ENCODE data around the gene AQR. TPM values are rescaled to one million over a fixed set of nuclear protein-coding genes. Genes with fewer than 3 reads are reported as not detected.

Gene AQR
- polyA plus RNA-seq, 1 of the 3 experiments (the other 2 are of a cell fraction) = 11.6 TPM

- ChIA-PET CTCF (no interaction called here), POLR2A (no interaction called here)
- H2AFZ ChIP-seq (ENCODE audit: low read depth) = no peak overlapping the region
- no peak overlapping the region for H3K9ac ChIP-seq
- peaks cover 7% of the 10 kb centered on the region for H3F3A ChIP-seq (replicated peaks; ENCODE audit: insufficient read depth)
- no peaks in the 10 kb centered on the region for H3K79me2 ChIP-seq (ENCODE audit: insufficient read depth)
- H3K9me2 ChIP-seq = no peaks in the 10 kb centered on the region
- H3K4me2 ChIP-seq = no peak overlapping the region
- no peaks in the 10 kb centered on the region for H3K9me3 ChIP-seq
- no peaks in the 10 kb centered on the region; a peak in 1 of 4 replicates for H3K4me1 ChIP-seq (ENCODE audit: control insufficient read depth in 1 of 2, insufficient read depth in 2 of 2, low read depth in 1 of 2, low read length in 1 of 2)
- H4K20me1 ChIP-seq (ENCODE audit: insufficient read depth) = no peaks in the 10 kb centered on the region
- H3K4me3 ChIP-seq (ENCODE audit: low read depth in 2 of 2, low read length in 1 of 2) = no peak overlapping the region
- TF ChIP-seq RAD21 (IDR thresholded peaks at IDR 0.05; ENCODE audit: low read length) (no peak), FOXM1 (IDR thresholded peaks at IDR 0.05; ENCODE audit: low read depth) (no peak), REST (IDR thresholded peaks at IDR 0.05; ENCODE audit: low read depth, low read length) (no peak), PBX3 (IDR thresholded peaks at IDR 0.05) (no peak), NFIC (IDR thresholded peaks at IDR 0.05; ENCODE audit: borderline replicate concordance) (no peak), EZH2phosphoT487 (IDR thresholded peaks at IDR 0.05; ENCODE audit: borderline replicate concordance, low read depth) (no peak), MXI1 (IDR thresholded peaks at IDR 0.05; ENCODE audit: low read depth, low read length) (no peak), USF1 (IDR thresholded peaks at IDR 0.05; ENCODE audit: borderline replicate concordance, low read depth) (no peak), TEAD4 (IDR thresholded peaks at IDR 0.05; ENCODE audit: borderline replicate concordance, insufficient read depth) (no peak), GATA2 (CRISPR knock-in tag; IDR thresholded peaks at IDR 0.05) (no peak), IRF3 (IDR thresholded peaks at IDR 0.05; ENCODE audit: low read depth, low read length) (no peak)
- H3K27ac ChIP-seq (ENCODE audit: low read depth in 2 of 2, low read length in 1 of 2) = 0 out of 4 replicates have a peak overlapping the region, but pooled peaks of 1 of the 2 experiments have one; percentile 23
- 89% methylated on average over 2 of the region's 2 CpGs for WGBS (ENCODE audit: low lambda C conversion rate)
- no peaks in the 10 kb centered on the region for H3K27me3 ChIP-seq (ENCODE audit: insufficient read depth)
- DNase-seq = no peak
- H3K36me3 ChIP-seq (replicated peaks in 1 of 2; ENCODE audit: control insufficient read depth in 1 of 2, insufficient read depth in 2 of 2, low read length in 1 of 2) = peaks cover 71 to 74% of the 10 kb centered on the region in 2 experiments
These were observed 85.9 kb downstream of the AQR start for GRCh38 chr15:34883633-34884032.
